Prostate gland (tissue), 2 donors: ENCODE measurements around the gene ANXA6. TPM values are rescaled to one million over a fixed set of nuclear protein-coding genes. Genes with fewer than 3 reads are reported as not detected.

Source experiments
- DNase-seq: peaks from one replicate; pipeline ENCODE4 v3.0.0-alpha.2; 2019; ENCODE audit warnings: low spot score
- H3K27ac ChIP-seq, 2 donors: fragments of 200-600 bp; sonication (generic); 2 replicates each; pipeline ENCODE4 v1.5.1; 2017 to 2019
- H3K27me3 ChIP-seq: fragments of 200-600 bp; sonication (generic); replicated peaks from 2 replicates; pipeline ENCODE4 v1.5.1; 2019; ENCODE audit not compliant: insufficient read depth
- H3K36me3 ChIP-seq, 2 donors: fragments of 200-600 bp; sonication (generic); 1 replicate in 1 of 2; 2 replicates in 1 of 2; pipeline versions ENCODE4 v1.5.1 to v1.8.1; 2017 to 2019
- H3K4me1 ChIP-seq: fragments of 200-600 bp; sonication (generic); replicated peaks from 2 replicates; pipeline ENCODE4 v1.5.1; 2019
- H3K4me3 ChIP-seq, 2 donors: fragments of 200-600 bp; sonication (generic); 2 replicates each; pipeline ENCODE4 v1.5.1; 2017 to 2019
- H3K9me3 ChIP-seq: fragments of 200-600 bp; sonication (generic); 2 replicates; pipeline ENCODE4 v1.5.1; 2017
- CTCF ChIP-seq, 4 experiments: fragments of 200-600 bp in 2 of 4; fragments of 450-650 bp in 2 of 4; sonication (generic) in 2 of 4; IDR thresholded peaks; 1 replicate in 3 of 4; 2 replicates in 1 of 4; pipeline ENCODE4 v1.5.1; 2016 to 2019; ENCODE audit warnings: antibody characterized with exemption in 4 of 4, mild to moderate bottlenecking in 2 of 4, moderate library complexity in 2 of 4
- POLR2A ChIP-seq: fragments of 450-650 bp; IDR thresholded peaks from one replicate; pipeline ENCODE4 v1.6.1; 2016; ENCODE audit warnings: antibody characterized with exemption, mild to moderate bottlenecking
- POLR2AphosphoS5 ChIP-seq: sonication (generic); formaldehyde crosslinking; IDR thresholded peaks from one replicate; pipeline ENCODE4 v1.6.1; 2017; ENCODE audit warnings: antibody characterized with exemption
- WGBS: methylation state at CpG from one replicate; pipeline ENCODE4 v1.1.5; 2018; 5-methylcytosine and 5-hydroxymethylcytosine counted together
- intact Hi-C: fragments of 100-400 bp; cut with DNase I; formaldehyde crosslinking; loops from one replicate; pipeline ENCODE4 v1.14.2; 2022
- total RNA-seq, 2 donors: library from RNA; depleted of rRNA; stranded (reverse); fragments of >200 nt; gene quantifications; one replicate each; pipeline ENCODE4 v1.1.0, GENCODE V29; 2016

Gene ANXA6
- total RNA-seq, 2 donors from 2014 or later: 85.7 to 184 TPM

GRCh38 chr5:151186052-151186451 is 28.5 kb upstream of the ANXA6 start:
- WGBS: 52% methylated on average over 5 of the region's 5 CpGs
- no peak for DNase-seq
- H3K4me1 ChIP-seq: no peaks in the 10 kb centered on the region
- no peaks in the 10 kb centered on the region for H3K36me3 ChIP-seq
- no peaks in the 10 kb centered on the region for H3K9me3 ChIP-seq
- TF ChIP-seq POLR2A: no peak
- no peak for TF ChIP-seq CTCF (IDR thresholded peaks at IDR 0.05)
- no peak for TF ChIP-seq POLR2AphosphoS5
- no peaks in the 10 kb centered on the region for H3K27me3 ChIP-seq
- intact Hi-C loops: loop anchor here (10.0 kb wide), 1 partner anchor 109 kb away; no protein-coding TSS in a partner anchor
- H3K27ac ChIP-seq: no peak overlapping the region
- no peak overlapping the region for H3K4me3 ChIP-seq

- no peak for DNase-seq
- intact Hi-C loops: loop anchor here (10.0 kb wide), 1 partner anchor 110 kb away; no protein-coding TSS in a partner anchor
- TF ChIP-seq POLR2AphosphoS5: no peak
- no peak for TF ChIP-seq CTCF (IDR thresholded peaks at IDR 0.05)
- TF ChIP-seq POLR2A: no peak
- H3K27ac ChIP-seq: no peak overlapping the region
- 77% methylated on average over 10 of the region's 10 CpGs for WGBS
- no peak overlapping the region for H3K4me3 ChIP-seq
- H3K36me3 ChIP-seq: no peaks in the 10 kb centered on the region
- no peaks in the 10 kb centered on the region for H3K9me3 ChIP-seq
- no peaks in the 10 kb centered on the region for H3K27me3 ChIP-seq
- no peaks in the 10 kb centered on the region for H3K4me1 ChIP-seq
These were observed 26.9 kb upstream of the ANXA6 start for GRCh38 chr5:151184316-151185042.

GRCh38 chr5:151183456-151184245 is 26.1 kb upstream of the ANXA6 start:
- Histone ChIP-seq H3K36me3 (no peaks in the 10 kb centered on the region), H3K27me3 (no peaks in the 10 kb centered on the region), H3K27ac (no peak overlapping the region), H3K4me1 (no peaks in the 10 kb centered on the region), H3K4me3 (no peak overlapping the region), H3K9me3 (no peaks in the 10 kb centered on the region)
- DNase-seq: no peak
- intact Hi-C loops: loop anchor here (10.0 kb wide), 1 partner anchor 111 kb away; no protein-coding TSS in a partner anchor
- 83% methylated on average over 7 of the region's 7 CpGs for WGBS
- TF ChIP-seq CTCF (IDR thresholded peaks at IDR 0.05) (no peak), POLR2AphosphoS5 (no peak), POLR2A (no peak)

- Histone ChIP-seq H3K27me3 (no peaks in the 10 kb centered on the region), H3K4me3 (no peak overlapping the region), H3K27ac (no peak overlapping the region), H3K9me3 (no peaks in the 10 kb centered on the region), H3K4me1 (no peaks in the 10 kb centered on the region), H3K36me3 (no peaks in the 10 kb centered on the region)
- DNase-seq: no peak
- intact Hi-C loops: loop anchor here (10.0 kb wide), 1 partner anchor 112 kb away; no protein-coding TSS in a partner anchor
- WGBS: 76% methylated on average over 8 of the region's 8 CpGs
- no peak for TF ChIP-seq POLR2AphosphoS5
- TF ChIP-seq CTCF (IDR thresholded peaks at IDR 0.05): no peak
- TF ChIP-seq POLR2A: no peak
These were observed 25.4 kb upstream of the ANXA6 start for GRCh38 chr5:151182976-151183375.
